T-helper 1 cell treated with Interleukin-12 subunit alpha and Interleukin-12 subunit beta and Interleukin-4 antibody, amounts not matched to agents 30 μg/mL and 1 μg/mL, for 36 hours (primary cell): ENCODE results near the gene TRAPPC2L.

Source experiments
- H3K27ac Mint-ChIP-seq: one replicate; pipeline ENCODE4 v1.8.0; 2021; ENCODE audit warnings: mild to moderate bottlenecking, mixed read lengths
- H3K27me3 Mint-ChIP-seq: one replicate; pipeline ENCODE4 v1.8.0; 2021; ENCODE audit warnings: low read depth, mixed read lengths
- H3K36me3 Mint-ChIP-seq: one replicate; pipeline ENCODE4 v1.8.0; 2021; ENCODE audit warnings: low read depth, mixed read lengths
- H3K4me1 Mint-ChIP-seq: one replicate; pipeline ENCODE4 v1.8.0; 2021; ENCODE audit warnings: low read depth, mixed read lengths
- H3K4me3 Mint-ChIP-seq: one replicate; pipeline ENCODE4 v1.8.0; 2021; ENCODE audit warnings: mild to moderate bottlenecking, moderate library complexity, mixed read lengths
- H3K9me3 Mint-ChIP-seq: one replicate; pipeline ENCODE4 v1.8.0; 2021; ENCODE audit warnings: mixed read lengths

TRAPPC2L gene

DNA sequence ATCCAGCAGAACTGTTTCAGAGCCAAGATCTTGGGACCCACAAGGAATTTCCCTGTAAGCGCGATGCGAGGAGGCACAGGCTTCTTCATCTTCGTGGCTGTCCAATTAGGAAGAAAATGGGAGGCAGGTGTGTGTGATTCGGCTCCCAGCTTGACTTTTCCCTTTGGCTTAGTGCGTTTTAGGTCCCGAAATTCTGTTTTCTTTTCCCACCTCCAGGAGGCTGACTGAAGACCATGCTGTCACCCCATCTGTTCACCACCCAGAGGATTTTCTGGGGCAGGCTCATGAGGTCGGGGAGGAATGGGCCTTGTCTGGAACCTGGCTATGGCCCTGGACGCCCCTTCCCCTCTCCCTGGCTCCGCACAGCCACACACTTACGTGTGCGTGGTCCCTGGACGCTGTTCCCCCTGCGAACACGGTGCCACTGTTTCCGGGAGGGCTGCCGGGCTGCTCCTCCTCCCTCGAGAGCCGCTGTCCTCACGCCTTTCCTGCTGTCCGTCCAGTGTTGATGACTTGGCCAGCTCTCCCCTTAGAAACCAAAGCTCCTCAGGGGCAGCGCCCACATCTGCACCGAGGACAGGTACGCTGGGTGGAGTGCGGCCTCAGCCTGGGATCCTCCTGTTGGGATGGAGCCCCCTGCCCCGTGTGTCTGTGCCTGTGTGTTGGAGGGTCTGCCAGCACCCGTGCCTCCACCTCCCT, 12.2 kb downstream of the TRAPPC2L start:
- Mint-ChIP-seq H3K4me3 (no peak overlapping the region), H3K36me3 (no peaks in the 10 kb centered on the region), H3K27me3 (peaks cover 3% of the 10 kb centered on the region), H3K27ac (no peak overlapping the region), H3K4me1 (peaks cover 2% of the 10 kb centered on the region), H3K9me3 (no peaks in the 10 kb centered on the region)

DNA sequence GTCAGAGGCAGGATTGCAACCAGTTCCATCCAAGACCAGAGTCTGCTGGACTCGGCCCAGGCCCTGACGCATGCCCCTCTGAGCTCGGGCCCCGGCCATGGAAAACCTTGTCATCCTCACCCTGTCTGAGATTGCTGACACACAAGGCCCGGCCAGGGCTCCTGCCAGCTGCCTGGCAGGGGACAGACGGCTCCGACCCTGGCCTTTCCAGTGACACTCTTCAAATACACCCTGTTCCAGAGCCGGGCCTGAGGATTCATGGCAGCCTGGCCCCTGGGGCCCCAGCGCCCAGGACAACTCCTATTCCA, 12.7 kb downstream of the TRAPPC2L start:
- no peak overlapping the region for H3K4me3 Mint-ChIP-seq
- H3K4me1 Mint-ChIP-seq, result peaks cover 2% of the 10 kb centered on the region
- no peaks in the 10 kb centered on the region for H3K9me3 Mint-ChIP-seq
- H3K27ac Mint-ChIP-seq, result no peak overlapping the region
- H3K27me3 Mint-ChIP-seq, result peaks cover 3% of the 10 kb centered on the region
- H3K36me3 Mint-ChIP-seq, result no peaks in the 10 kb centered on the region

DNA sequence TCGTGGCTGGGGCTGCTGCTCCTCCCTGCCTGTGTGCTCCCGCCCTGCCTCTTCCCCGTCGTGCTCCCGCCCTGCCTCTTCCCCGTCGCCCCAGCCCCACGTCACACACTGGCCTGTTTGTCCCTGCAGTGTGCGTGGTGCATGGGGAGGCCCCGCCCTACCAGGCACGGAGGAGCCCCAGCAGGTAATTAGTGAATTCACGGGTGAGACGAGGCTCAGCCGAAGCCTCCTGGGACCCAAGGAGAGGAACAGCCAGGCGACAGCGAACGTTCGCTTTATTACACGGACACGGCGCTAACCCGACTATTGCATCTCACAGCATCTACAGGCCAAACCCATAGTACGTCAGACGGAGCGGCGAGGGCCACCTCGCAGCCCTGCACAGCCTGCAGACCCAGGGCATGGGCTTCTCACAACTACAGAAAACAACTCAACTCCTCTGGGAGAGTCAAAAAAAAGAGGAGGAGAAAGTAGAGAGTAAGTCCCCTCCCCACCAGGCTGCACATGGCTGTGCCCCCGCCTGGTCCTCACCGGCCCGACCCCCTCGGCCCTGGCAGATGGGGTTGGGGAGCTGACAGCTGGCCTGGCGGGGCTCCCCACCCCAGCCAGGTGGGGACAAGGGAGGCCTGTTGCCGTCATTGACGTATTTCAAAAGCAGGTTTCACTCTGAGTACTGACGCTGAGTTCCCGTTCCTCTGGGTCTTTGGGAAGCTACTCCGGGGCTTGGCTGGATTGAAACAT, 13.9 kb downstream of the TRAPPC2L start:
- H3K4me1 Mint-ChIP-seq, result peaks cover 2% of the 10 kb centered on the region
- H3K27ac Mint-ChIP-seq, result peak overlapping the region; percentile 36

DNA sequence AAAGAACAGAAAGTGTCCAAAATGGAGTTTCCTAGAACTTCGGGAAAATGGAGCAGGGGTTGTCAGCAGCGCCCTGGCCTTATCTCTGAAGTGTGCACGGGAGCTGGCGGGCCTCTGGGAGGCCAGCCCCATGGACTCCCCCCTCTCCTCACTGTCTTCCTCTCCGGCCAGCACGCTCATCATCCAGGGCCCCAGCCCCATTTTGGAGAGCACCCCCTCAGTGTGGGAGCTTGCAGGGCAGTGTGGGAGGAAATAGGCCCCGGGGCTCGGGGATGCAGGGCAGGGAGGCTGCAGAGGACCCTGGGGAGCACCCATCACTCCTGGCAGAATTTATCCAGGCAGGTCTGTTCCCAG, 14.4 kb downstream of the TRAPPC2L start:
- H3K36me3 Mint-ChIP-seq, result no peaks in the 10 kb centered on the region
- H3K4me3 Mint-ChIP-seq, result no peak overlapping the region
- H3K27me3 Mint-ChIP-seq, result peaks cover 3% of the 10 kb centered on the region
- H3K9me3 Mint-ChIP-seq, result no peaks in the 10 kb centered on the region
- peaks cover 2% of the 10 kb centered on the region for H3K4me1 Mint-ChIP-seq
- H3K27ac Mint-ChIP-seq, result no peak overlapping the region

More for the DNA sequence above, 13.9 kb downstream of the TRAPPC2L start:
- Mint-ChIP-seq H3K4me3 (no peak overlapping the region), H3K9me3 (no peaks in the 10 kb centered on the region), H3K36me3 (no peaks in the 10 kb centered on the region), H3K27me3 (peaks cover 3% of the 10 kb centered on the region)

DNA sequence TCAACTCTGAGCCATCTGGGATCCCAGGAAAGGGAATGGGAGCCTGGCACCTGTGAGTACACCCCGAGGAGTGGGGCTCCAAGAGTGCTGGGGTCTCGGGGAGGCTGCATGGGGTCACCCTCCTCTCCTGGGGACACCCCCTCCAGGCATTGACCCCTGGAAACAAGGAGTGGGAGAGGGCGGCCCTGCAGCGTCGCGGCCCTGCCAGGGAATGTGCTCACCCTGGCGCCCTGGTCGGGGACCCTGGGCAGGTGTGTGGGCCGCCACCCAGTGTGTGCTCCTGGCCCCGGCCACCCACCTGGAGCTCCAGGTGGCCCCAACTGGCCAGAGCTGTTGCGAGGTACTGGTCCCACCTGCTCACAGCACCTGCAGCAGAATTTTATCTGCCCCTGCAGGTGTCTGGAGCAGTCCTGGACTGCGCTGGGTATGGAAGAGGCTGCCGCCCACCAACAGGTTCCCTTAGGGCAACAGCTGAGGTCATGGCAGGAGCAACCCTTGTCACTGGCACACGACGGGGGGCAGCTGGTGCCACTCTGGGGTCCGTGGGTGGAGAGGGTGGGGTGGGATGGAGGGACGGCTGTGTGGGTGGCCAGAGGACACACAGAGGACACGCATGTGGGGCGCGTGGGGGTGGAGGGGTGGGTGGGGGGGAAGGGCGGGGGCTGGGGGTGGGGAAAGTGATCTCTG, 14.9 kb downstream of the TRAPPC2L start:
- H3K36me3 Mint-ChIP-seq, result no peaks in the 10 kb centered on the region
- H3K9me3 Mint-ChIP-seq, result no peaks in the 10 kb centered on the region
- H3K27ac Mint-ChIP-seq, result no peak overlapping the region
- H3K27me3 Mint-ChIP-seq, result peaks cover 3% of the 10 kb centered on the region
- peaks cover 2% of the 10 kb centered on the region for H3K4me1 Mint-ChIP-seq
- H3K4me3 Mint-ChIP-seq, result no peak overlapping the region

DNA sequence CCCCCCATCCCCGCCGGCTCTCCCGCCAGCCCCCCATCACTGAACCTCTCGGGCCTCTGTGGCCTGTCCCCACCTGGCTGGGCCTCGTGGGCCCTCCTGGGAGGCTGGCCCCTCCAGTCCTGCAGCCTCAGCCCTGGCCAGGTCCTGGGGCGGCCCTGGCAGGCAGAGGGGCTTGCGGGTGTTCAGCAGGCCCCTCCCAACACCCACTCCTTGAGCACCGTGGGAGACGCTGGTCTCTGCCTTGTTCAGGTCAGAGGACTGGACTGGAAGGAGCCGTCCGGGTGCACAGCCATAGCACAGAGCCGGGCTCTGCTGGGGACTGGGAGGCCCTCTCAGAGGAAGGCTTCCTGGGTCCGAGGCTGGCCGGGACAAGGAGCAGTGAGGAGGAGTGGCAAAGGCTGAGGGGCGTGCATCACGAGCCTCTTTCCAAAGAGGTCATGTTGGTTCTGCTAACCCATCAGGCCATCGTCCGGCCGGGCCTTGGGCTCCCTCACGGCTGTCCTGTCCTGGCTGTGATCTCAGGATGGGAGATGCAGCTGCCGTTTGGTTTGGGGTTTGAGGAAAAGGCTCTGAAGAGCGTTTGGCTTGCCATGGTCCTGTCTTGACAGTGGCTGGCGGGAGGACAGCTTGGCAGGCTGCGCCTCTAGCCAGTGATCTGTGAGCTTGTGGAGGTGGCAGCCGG, 15.9 kb downstream of the TRAPPC2L start:
- Mint-ChIP-seq H3K36me3 (no peaks in the 10 kb centered on the region), H3K4me1 (peaks cover 2% of the 10 kb centered on the region)

DNA sequence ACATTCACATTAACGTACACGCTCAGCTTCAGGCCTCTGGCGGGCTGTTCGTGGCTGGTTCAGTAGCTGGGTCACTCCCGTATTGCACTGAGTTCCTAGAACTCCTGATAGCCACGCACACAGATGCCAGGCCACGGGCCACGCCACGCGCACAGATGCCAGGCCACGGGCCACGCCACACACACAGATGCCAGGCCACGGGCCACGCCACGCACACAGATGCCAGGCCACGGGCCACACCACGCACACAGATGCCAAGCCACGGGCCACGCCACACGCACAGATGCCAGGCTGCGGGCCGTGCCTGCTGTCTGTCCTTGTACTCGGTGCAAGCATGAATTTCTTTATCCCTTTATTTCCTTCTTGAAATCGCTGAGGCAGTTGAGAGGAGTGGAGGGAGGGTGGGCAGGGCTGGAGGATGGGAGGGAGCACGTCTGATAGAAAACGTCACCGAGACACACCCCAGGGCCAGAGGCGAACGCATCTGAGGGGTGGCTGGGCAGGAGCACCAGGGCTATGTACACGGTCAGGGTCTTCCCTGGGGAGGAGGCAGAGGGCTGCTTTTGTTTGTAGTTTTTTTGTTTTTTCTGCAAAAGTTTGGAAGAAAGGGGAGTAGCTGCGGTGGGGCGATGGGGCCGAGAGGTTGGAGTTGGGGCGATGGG, 18.1 kb downstream of the TRAPPC2L start:
- H3K9me3 Mint-ChIP-seq, result no peaks in the 10 kb centered on the region
- H3K27ac Mint-ChIP-seq, result no peak overlapping the region
- peaks cover 3% of the 10 kb centered on the region for H3K27me3 Mint-ChIP-seq
- no peaks in the 10 kb centered on the region for H3K36me3 Mint-ChIP-seq
- no peak overlapping the region for H3K4me3 Mint-ChIP-seq
- H3K4me1 Mint-ChIP-seq, result peaks cover 2% of the 10 kb centered on the region

More for the DNA sequence above, 15.9 kb downstream of the TRAPPC2L start:
- no peak overlapping the region for H3K4me3 Mint-ChIP-seq
- H3K9me3 Mint-ChIP-seq, result no peaks in the 10 kb centered on the region
- H3K27me3 Mint-ChIP-seq, result peaks cover 3% of the 10 kb centered on the region
- no peak overlapping the region for H3K27ac Mint-ChIP-seq

DNA sequence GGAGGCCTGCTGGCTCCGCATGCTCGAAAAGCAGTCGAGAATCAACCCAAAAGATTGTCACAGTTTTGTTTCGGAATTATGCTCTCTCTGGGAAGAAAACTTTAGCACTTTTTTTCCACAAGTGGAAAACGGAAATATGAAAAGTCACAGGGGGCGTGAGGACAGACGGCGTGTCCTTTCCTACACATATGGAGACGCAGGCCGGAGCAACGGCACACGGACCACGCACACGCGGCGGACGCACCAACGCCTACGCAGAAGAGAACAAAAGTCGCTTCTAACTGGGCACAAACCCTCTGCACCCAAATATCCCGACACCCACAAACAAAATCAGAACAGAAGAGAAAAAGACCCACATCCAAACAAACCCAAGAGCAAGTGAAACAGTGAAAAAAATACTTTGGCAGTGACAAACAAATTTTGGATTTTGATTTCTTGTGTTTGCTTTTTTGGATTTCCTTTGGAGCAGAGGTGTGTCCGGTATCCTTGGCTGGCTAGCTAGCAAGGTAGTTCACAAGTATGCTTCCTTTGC, 18.8 kb downstream of the TRAPPC2L start:
- peaks cover 2% of the 10 kb centered on the region for H3K4me1 Mint-ChIP-seq
- no peak overlapping the region for H3K4me3 Mint-ChIP-seq
- no peaks in the 10 kb centered on the region for H3K9me3 Mint-ChIP-seq
- H3K27me3 Mint-ChIP-seq, result peaks cover 1% of the 10 kb centered on the region
- H3K27ac Mint-ChIP-seq, result no peak overlapping the region
- no peaks in the 10 kb centered on the region for H3K36me3 Mint-ChIP-seq

DNA sequence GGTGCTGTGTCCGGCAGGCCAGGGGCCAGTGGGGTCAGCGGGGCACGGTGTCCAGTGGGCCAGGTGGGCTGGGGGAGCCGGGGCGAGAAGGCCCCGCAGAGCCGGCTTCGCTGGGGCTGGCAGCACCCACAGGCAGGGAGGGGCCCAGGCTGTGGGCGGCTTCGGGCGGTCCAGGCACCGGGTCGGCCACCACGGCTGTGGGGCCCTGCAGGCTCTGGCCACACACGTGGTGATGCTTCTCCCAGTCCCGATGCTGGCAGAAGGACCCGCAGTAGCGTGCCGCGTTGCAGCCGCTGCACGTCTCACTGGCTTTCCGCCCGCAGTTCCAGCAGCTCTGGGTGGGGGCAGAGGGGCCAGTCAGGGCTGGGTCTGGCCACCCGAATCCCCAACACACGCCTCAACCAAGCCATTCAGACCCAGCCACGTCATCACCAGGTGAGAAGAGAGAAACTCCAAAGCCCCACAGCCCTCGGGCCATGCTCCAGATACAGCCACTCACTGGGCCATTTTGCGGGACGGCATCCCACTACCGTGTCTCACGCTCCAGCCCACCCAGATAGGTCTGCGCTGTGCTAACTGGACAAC, 20.1 kb downstream of the TRAPPC2L start:
- Mint-ChIP-seq H3K36me3 (no peaks in the 10 kb centered on the region), H3K4me1 (peaks cover under 1% of the 10 kb centered on the region), H3K27me3 (no peaks in the 10 kb centered on the region), H3K9me3 (no peaks in the 10 kb centered on the region), H3K27ac (no peak overlapping the region), H3K4me3 (no peak overlapping the region)

DNA sequence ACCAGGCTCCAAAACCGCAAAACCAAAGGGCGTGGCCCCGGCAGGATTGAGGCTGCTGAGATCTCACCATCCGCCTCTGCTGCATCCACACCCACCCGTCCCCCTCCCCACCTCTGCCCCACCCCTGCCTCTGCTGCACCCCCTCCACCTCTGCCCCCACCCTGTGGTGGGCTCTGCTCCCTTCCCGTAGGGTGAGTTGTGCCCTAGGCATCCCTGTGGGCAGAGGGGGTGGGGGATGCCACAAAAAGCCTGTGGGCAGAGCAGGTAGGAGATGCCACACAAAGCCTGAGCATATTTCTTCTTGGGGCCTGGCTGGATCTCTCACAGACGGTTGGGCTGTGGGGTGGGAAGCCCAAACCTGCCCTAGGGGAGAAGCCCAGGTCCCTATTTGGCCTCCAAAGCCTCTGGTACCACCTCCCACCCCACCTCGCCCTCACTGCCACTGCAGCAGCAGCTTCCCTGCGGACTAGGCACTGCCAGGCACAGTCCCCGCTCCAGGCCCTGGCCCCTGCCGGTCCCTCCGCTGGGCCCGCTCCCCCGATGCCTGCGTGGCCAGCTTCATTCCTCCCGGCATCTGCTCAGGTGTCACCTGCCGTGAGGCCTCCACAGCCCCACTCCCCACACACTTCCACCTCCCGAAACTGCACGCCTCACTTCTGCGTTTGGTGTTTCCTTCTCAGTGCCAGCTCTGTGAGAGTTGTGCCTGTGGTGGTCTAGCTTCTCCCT, 20.8 kb downstream of the TRAPPC2L start:
- peaks cover 3% of the 10 kb centered on the region for H3K4me1 Mint-ChIP-seq
- no peaks in the 10 kb centered on the region for H3K9me3 Mint-ChIP-seq
- no peaks in the 10 kb centered on the region for H3K27me3 Mint-ChIP-seq
- no peak overlapping the region for H3K4me3 Mint-ChIP-seq
- H3K27ac Mint-ChIP-seq, result no peak overlapping the region
- H3K36me3 Mint-ChIP-seq, result no peaks in the 10 kb centered on the region

DNA sequence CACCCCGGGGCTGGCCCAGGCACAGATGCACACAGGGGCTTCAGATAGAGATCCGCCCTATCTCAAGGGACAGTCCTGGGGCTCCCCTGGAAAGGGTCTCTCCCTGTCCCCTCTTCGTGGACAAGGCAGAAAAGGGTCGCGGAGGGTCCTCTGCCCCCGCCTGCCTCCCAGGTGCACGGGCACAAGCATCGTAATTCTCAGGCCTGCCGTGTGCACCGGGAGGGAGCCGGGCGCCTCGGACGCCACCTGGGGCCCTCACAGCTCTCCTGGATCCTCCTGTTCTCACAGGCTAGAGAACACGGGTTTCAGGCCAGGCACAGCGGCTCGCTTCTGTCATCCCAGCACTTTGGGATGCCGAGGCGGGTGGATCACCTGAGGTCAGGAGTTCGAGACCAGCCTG, 21.4 kb downstream of the TRAPPC2L start:
- H3K27ac Mint-ChIP-seq, result no peak overlapping the region
- no peaks in the 10 kb centered on the region for H3K27me3 Mint-ChIP-seq
- no peaks in the 10 kb centered on the region for H3K9me3 Mint-ChIP-seq
- H3K36me3 Mint-ChIP-seq, result no peaks in the 10 kb centered on the region
- peaks cover 3% of the 10 kb centered on the region for H3K4me1 Mint-ChIP-seq
- no peak overlapping the region for H3K4me3 Mint-ChIP-seq

DNA sequence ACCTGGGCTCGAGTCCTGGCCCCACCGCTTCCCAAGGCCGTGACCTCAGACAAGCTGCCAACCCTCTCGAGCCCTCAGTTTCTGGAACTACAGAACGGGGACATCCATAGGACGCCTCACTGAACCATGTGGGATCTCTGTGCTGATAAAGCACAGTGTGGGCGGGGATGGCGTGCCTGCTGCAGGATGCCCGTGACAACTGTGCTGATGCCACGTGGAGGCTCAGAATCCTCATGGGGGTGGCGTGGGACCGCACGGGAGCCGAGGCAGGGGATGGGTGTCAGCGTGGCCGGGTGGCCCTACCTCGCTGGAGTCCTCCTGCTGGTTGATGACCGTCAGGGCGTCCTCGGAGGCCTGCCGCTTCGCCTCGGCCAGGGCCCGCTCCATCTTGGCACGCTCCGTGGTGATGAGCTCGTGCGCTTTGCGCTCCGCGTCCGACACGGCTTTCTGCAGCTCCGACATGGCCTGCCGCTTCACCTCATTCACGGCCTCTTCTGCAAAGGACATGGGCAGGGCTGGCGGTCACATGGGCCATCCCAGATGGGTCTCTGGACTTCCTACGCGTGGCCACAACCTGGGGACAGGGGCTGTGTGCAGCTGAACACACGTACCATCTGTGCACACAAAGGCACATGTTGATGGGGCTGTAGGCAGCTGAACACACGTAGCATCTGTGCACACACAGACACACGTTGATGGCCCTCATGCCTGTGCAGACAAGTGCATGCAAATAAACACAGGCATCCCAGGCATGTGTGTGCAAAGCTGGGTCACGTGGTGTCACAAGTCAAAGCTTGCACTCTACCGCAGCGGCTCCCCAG, 22.2 kb downstream of the TRAPPC2L start:
- Mint-ChIP-seq H3K4me1 (peaks cover 3% of the 10 kb centered on the region), H3K4me3 (no peak overlapping the region), H3K9me3 (no peaks in the 10 kb centered on the region), H3K36me3 (no peaks in the 10 kb centered on the region), H3K27me3 (no peaks in the 10 kb centered on the region), H3K27ac (no peak overlapping the region)

DNA sequence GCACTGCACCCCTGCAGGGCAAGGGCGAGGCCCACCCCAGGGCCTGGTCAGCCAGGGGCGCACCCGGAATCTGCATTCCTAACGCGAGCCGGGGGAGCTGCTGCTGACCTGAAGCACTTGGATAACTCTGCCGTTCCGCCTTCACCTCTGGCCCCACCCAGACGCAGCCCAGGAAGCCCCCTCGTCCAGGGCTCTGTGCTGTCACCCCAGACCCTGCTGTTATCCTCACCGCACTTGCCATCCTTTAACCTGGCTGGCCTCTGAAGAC, 22.8 kb downstream of the TRAPPC2L start:
- Mint-ChIP-seq H3K4me1 (peaks cover 3% of the 10 kb centered on the region), H3K27ac (no peak overlapping the region), H3K36me3 (no peaks in the 10 kb centered on the region), H3K4me3 (no peak overlapping the region), H3K27me3 (no peaks in the 10 kb centered on the region), H3K9me3 (no peaks in the 10 kb centered on the region)
